H1 (cell line): ENCODE data around the gene ZNF423. TPM values are rescaled to one million over a fixed set of nuclear protein-coding genes. Genes with fewer than 3 reads are reported as not detected.

Experiments
- CTCF ChIA-PET: fragments of 300-600 bp; sonication (Branson Sonifier 250); formaldehyde crosslinking; loops from one replicate; lab custom pipeline; 2021; ENCODE audit not compliant: partially characterized antibody; lab: Charles Lee
- POLR2A ChIA-PET: fragments of 300-600 bp; sonication (Branson Sonifier 250); formaldehyde crosslinking; loops from one replicate; lab custom pipeline; 2021; ENCODE audit warnings: inconsistent platforms; ENCODE audit not compliant: partially characterized antibody; lab: Charles Lee
- DNase-seq, 2 experiments: peaks; one replicate each; pipeline versions ENCODE4 v3.0.0 to v3.0.0-alpha.2; 2010 to 2022; ENCODE audit warnings: low spot score in 2 of 2, low read depth in 1 of 2, mixed read lengths in 1 of 2
- FAIRE-seq: peaks from 2 replicates; lab custom pipeline; 2011; peaks lifted over from hg19 to GRCh38; lab: Jason Lieb, UNC
- H2AFZ ChIP-seq: 2 replicates; pipeline ENCODE4 v1.8.1; 2012; ENCODE audit warnings: low read length, inconsistent platforms
- H2AK5ac ChIP-seq: 2 replicates; pipeline ENCODE4 v1.6.1; 2013; ENCODE audit warnings: low read depth, low read length
- H2BK120ac ChIP-seq: replicated peaks from 2 replicates; pipeline ENCODE3; 2013; ENCODE audit warnings: low read depth, low read length, inconsistent platforms
- H2BK12ac ChIP-seq: 2 replicates; pipeline ENCODE4 v1.6.1; 2013; ENCODE audit warnings: low read depth, low read length
- H2BK15ac ChIP-seq: 2 replicates; pipeline ENCODE4 v1.6.1; 2013; ENCODE audit warnings: low read length
- H2BK20ac ChIP-seq: 2 replicates; pipeline ENCODE4 v1.6.1; 2013; ENCODE audit warnings: low read length
- H2BK5ac ChIP-seq: 2 replicates; pipeline ENCODE4 v1.6.1; 2013; ENCODE audit warnings: low read depth, low read length
- H3K14ac ChIP-seq: 2 replicates; pipeline ENCODE4 v1.6.1; 2013; ENCODE audit warnings: inconsistent platforms; ENCODE audit not compliant: insufficient read length
- H3K18ac ChIP-seq: 2 replicates; pipeline ENCODE4 v1.6.1; 2013; ENCODE audit warnings: low read length; ENCODE audit errors: extremely low read depth
- H3K23ac ChIP-seq: 2 replicates; pipeline ENCODE4 v1.6.1; 2013; ENCODE audit warnings: inconsistent platforms; ENCODE audit not compliant: insufficient read length
- H3K23me2 ChIP-seq: 2 replicates; pipeline ENCODE4 v1.6.1; 2013; ENCODE audit warnings: low read depth, low read length
- H3K27ac ChIP-seq: 2 replicates; pipeline ENCODE4 v1.6.1; 2011; ENCODE audit warnings: low read depth, low read length, inconsistent platforms
- H3K27me3 ChIP-seq, 4 experiments: replicated peaks in 1 of 4; 1 replicate in 1 of 4; 2 replicates in 3 of 4; pipeline versions ENCODE4 v1.6.1 to v1.8.1; 2011 to 2013; ENCODE audit warnings: low read length in 3 of 4, mild to moderate bottlenecking in 3 of 4, inconsistent platforms in 2 of 4, mixed read lengths in 2 of 4, moderate library complexity in 1 of 4; ENCODE audit not compliant: control insufficient read depth in 3 of 4, insufficient read depth in 3 of 4; ENCODE audit errors: extremely low read depth in 1 of 4
- H3K36me3 ChIP-seq, 4 experiments: 2 replicates each; pipeline versions ENCODE4 v1.6.1 to v1.8.1; 2011 to 2013; ENCODE audit warnings: mild to moderate bottlenecking in 4 of 4, low read length in 3 of 4, moderate library complexity in 2 of 4, control low read depth in 1 of 4, inconsistent platforms in 1 of 4; ENCODE audit not compliant: insufficient read depth in 4 of 4, control insufficient read depth in 2 of 4
- H3K4ac ChIP-seq: replicated peaks from 2 replicates; pipeline ENCODE3; 2013; ENCODE audit warnings: low read length, low read depth, mixed read lengths, inconsistent platforms; ENCODE audit not compliant: insufficient read length
- H3K4me1 ChIP-seq, 4 experiments: replicated peaks in 1 of 4; 1 replicate in 1 of 4; 2 replicates in 3 of 4; pipeline versions ENCODE4 v1.6.1 to v1.8.1; 2011 to 2013; ENCODE audit warnings: low read length in 3 of 4, inconsistent platforms in 2 of 4, mixed read lengths in 1 of 4; ENCODE audit not compliant: insufficient read depth in 4 of 4, control insufficient read depth in 3 of 4
- H3K4me2 ChIP-seq, 2 experiments: 2 replicates each; pipeline versions ENCODE4 v1.6.1 to v1.8.1; 2011 to 2013; ENCODE audit warnings: low read depth in 2 of 2, low read length in 2 of 2, control low read depth in 1 of 2, inconsistent platforms in 1 of 2, mild to moderate bottlenecking in 1 of 2; ENCODE audit not compliant: insufficient read depth in 1 of 2
- H3K4me3 ChIP-seq, 4 experiments: fragments of 200-600, 300-600 bp in 1 of 4; sonication (generic), shearing (Covaris generic), sonication (Bioruptor Twin) in 1 of 4; 2 replicates each; pipeline versions ENCODE4 v1.5.1 to v1.8.1; 2011 to 2016; ENCODE audit warnings: low read length in 4 of 4, low read depth in 3 of 4, control low read depth in 2 of 4, inconsistent platforms in 2 of 4, mild to moderate bottlenecking in 2 of 4, mixed read lengths in 1 of 4, moderate library complexity in 1 of 4; ENCODE audit not compliant: insufficient read depth in 2 of 4; ENCODE audit errors: extremely low read depth in 1 of 4
- H3K56ac ChIP-seq: replicated peaks from 2 replicates; pipeline ENCODE3; 2013; ENCODE audit warnings: low read depth, mild to moderate bottlenecking, mixed read lengths, low read length, inconsistent platforms; ENCODE audit not compliant: insufficient read length
- H3K79me1 ChIP-seq: 2 replicates; pipeline ENCODE4 v1.6.1; 2013; ENCODE audit warnings: low read depth, low read length, control low read depth
- H3K79me2 ChIP-seq, 2 experiments: 2 replicates each; pipeline versions ENCODE4 v1.6.1 to v1.8.1; 2012 to 2013; ENCODE audit warnings: low read length in 2 of 2, mild to moderate bottlenecking in 2 of 2, inconsistent platforms in 1 of 2; ENCODE audit not compliant: insufficient read depth in 2 of 2, control insufficient read depth in 1 of 2
- H3K9ac ChIP-seq, 4 experiments: replicated peaks in 1 of 4; 1 replicate in 1 of 4; 2 replicates in 3 of 4; pipeline versions ENCODE4 v1.6.1 to v1.8.1; 2011 to 2013; ENCODE audit warnings: low read depth in 3 of 4, low read length in 3 of 4, control low read depth in 2 of 4, mild to moderate bottlenecking in 2 of 4, moderate library complexity in 2 of 4, inconsistent platforms in 1 of 4; ENCODE audit errors: extremely low read depth in 1 of 4
- H3K9me3 ChIP-seq, 2 experiments: 2 replicates each; pipeline versions ENCODE4 v1.6.1 to v1.8.1; 2012 to 2013; ENCODE audit warnings: mild to moderate bottlenecking in 2 of 2, moderate library complexity in 2 of 2, control low read depth in 1 of 2, inconsistent platforms in 1 of 2, low read depth in 1 of 2, low read length in 1 of 2, mixed read lengths in 1 of 2; ENCODE audit not compliant: insufficient read depth in 2 of 2
- H4K20me1 ChIP-seq, 2 experiments: replicated peaks in 1 of 2; 2 replicates each; pipeline versions ENCODE3 to v1.8.1; 2011 to 2013; ENCODE audit warnings: inconsistent platforms in 2 of 2, low read length in 2 of 2, mild to moderate bottlenecking in 1 of 2; ENCODE audit not compliant: insufficient read depth in 2 of 2, control insufficient read depth in 1 of 2
- H4K5ac ChIP-seq: 2 replicates; pipeline ENCODE4 v1.6.1; 2013; ENCODE audit warnings: low read length, low read depth, mixed read lengths, inconsistent platforms; ENCODE audit not compliant: insufficient read length
- H4K8ac ChIP-seq: 2 replicates; pipeline ENCODE4 v1.8.0; 2013; ENCODE audit warnings: mild to moderate bottlenecking, moderate library complexity, low read length, inconsistent platforms; ENCODE audit not compliant: insufficient read depth; ENCODE audit errors: extremely low read depth
- H4K91ac ChIP-seq: replicated peaks from 2 replicates; pipeline ENCODE3; 2013; ENCODE audit warnings: low read length, mixed read lengths, inconsistent platforms; ENCODE audit not compliant: insufficient read length
- CHD2 ChIP-seq: IDR thresholded peaks from 2 replicates; pipeline ENCODE4 v1.6.1; 2012; ENCODE audit warnings: low read length, improper control_type of control experiment
- HDAC2 ChIP-seq, 2 experiments: fragments of 300-600 bp in 1 of 2; sonication (generic) in 1 of 2; IDR thresholded peaks; 2 replicates each; pipeline ENCODE4 v1.6.1; 2011 to 2012; ENCODE audit warnings: low read depth in 2 of 2, low read length in 2 of 2, mild to moderate bottlenecking in 2 of 2, moderate library complexity in 2 of 2, borderline replicate concordance in 1 of 2, inconsistent platforms in 1 of 2
- NANOG ChIP-seq: IDR thresholded peaks from 2 replicates; pipeline ENCODE4 v1.6.1; 2011; ENCODE audit warnings: low read length, low read depth, mild to moderate bottlenecking, inconsistent platforms; ENCODE audit not compliant: insufficient read depth, poor library complexity, severe bottlenecking
- SAP30 ChIP-seq: fragments of 300-600 bp; sonication (generic); IDR thresholded peaks from 2 replicates; pipeline ENCODE4 v1.7.1; 2012; ENCODE audit warnings: low read length, moderate library complexity, mild to moderate bottlenecking, inconsistent platforms; ENCODE audit not compliant: insufficient read depth, insufficient replicate concordance
- SIX5 ChIP-seq: IDR thresholded peaks from 2 replicates; pipeline ENCODE4 v1.6.1; 2011; ENCODE audit warnings: mild to moderate bottlenecking, low read depth, low read length
- SP1 ChIP-seq: IDR thresholded peaks from 2 replicates; pipeline ENCODE4 v1.6.1; 2011; ENCODE audit warnings: low read depth, low read length
- SP4 ChIP-seq: IDR thresholded peaks from 2 replicates; pipeline ENCODE4 v1.6.1; 2012; ENCODE audit warnings: low read length, inconsistent platforms
- WGBS, 2 experiments: shearing (Covaris generic) in 1 of 2; methylation state at CpG; one replicate each; pipeline versions ENCODE4 v1.1.6 to v1.1.7; 2013 to 2015; ENCODE audit warnings: low lambda C conversion rate in 2 of 2, mixed read lengths in 2 of 2, inconsistent platforms in 1 of 2, low coverage in 1 of 2, missing lambda C conversion rate in 1 of 2; ENCODE audit not compliant: insufficient replicate concordance in 2 of 2, insufficient coverage in 1 of 2, insufficient read length in 1 of 2; ENCODE audit errors: extremely low coverage in 1 of 2, missing lambda C conversion rate in 1 of 2; 5-methylcytosine and 5-hydroxymethylcytosine counted together
- polyA plus RNA-seq, 7 experiments: library from polyadenylated mRNA; depleted of rRNA in 3 of 7; stranded (reverse) in 5 of 7; unstranded in 2 of 7; fragments of >200 nt in 5 of 7; fragments of 200-250 nt in 2 of 7; gene quantifications; 1 replicate in 5 of 7; 2 replicates in 1 of 7; 4 replicates in 1 of 7; pipeline versions ENCODE4 v1.2.1 to v1.2.3, GENCODE V29; 2011 to 2013; ENCODE audit warnings: missing spikeins in 2 of 7, mixed read lengths in 2 of 7
- total RNA-seq: library from RNA; stranded (reverse); fragmentation: NEBNext Ultra II Directional; extraction: Animal tissue kit (Norgen Biotek cat#: 25700); gene quantifications from 2 replicates; pipeline ENCODE4 v1.2.1, GENCODE V29; 2021
- TF ChIP-seq, protein P1 (sequence below): IDR thresholded peaks from 2 replicates; pipeline ENCODE4 v1.6.1; 2012; ENCODE audit warnings: inconsistent platforms
- TF ChIP-seq, protein P2 (sequence below): IDR thresholded peaks from 2 replicates; pipeline ENCODE4 v1.6.1; 2011; ENCODE audit warnings: low read depth, mild to moderate bottlenecking, low read length; ENCODE audit not compliant: insufficient read depth
- TF ChIP-seq, protein P3 (sequence below), 3 experiments: IDR thresholded peaks; 1 replicate in 2 of 3; 2 replicates in 1 of 3; pipeline versions ENCODE4 v1.5.1 to v1.6.1; 2011; ENCODE audit warnings: low read length in 3 of 3, mild to moderate bottlenecking in 3 of 3, inconsistent platforms in 2 of 3, low read depth in 1 of 3, moderate library complexity in 1 of 3; ENCODE audit not compliant: insufficient read depth in 1 of 3; ENCODE audit errors: control extremely low read depth in 1 of 3

Gene ZNF423
- total and polyA plus RNA-seq, 2 of the 8 experiments (the other 6 are each of a cell fraction or from before 2014, with no cell fraction given): 38.2 to 52.3 TPM

DNA sequence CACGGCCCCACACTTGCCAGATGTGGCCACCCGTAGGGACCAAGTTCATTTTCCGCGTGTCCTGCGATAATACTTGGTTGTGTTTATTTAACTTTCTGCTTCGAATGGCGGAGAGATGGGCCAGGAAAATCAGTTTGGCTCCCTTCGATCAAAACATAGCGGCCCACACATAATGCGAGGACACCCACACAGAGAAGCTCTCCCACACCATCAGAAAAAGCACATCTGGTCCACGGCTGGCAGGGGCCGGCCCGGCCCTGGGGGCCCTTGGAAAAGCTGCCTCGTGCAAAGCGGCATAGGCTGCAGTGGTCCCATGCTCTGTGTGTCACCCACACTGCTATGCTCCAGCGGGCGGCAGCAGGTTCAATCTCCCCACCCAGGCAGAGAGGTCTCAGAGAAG, 46.9 kb downstream of the ZNF423 start:
- Histone ChIP-seq H4K91ac (no peak overlapping the region), H2BK20ac (no peak overlapping the region), H3K23me2 (no peaks in the 10 kb centered on the region), H3K56ac (no peak overlapping the region), H3K79me1 (peaks cover 9% of the 10 kb centered on the region), H3K9ac (no peak overlapping the region), H2BK5ac (0 out of 2 replicates have a peak overlapping the region, but pooled peaks have one; percentile 39), H3K27ac (no peak overlapping the region), H3K4ac (no peak overlapping the region), H4K5ac (no peak overlapping the region), H3K18ac (no peak overlapping the region; the same call in 1 of the 2 replicates), H2AFZ (no peak overlapping the region), H3K4me3 (no peak overlapping the region), H4K20me1 (peaks cover 4 to 9% of the 10 kb centered on the region in 2 experiments), H3K14ac (no peak overlapping the region), H3K23ac (no peak overlapping the region), H2AK5ac (no peak overlapping the region), H3K4me2 (no peak overlapping the region), H4K8ac (no peak overlapping the region), H3K27me3 (no peaks in the 10 kb centered on the region), H3K4me1 (peaks cover 3 to 16% (median 9%) of the 10 kb centered on the region in 4 experiments), H3K9me3 (no peaks in the 10 kb centered on the region), H3K79me2 (peaks cover 0 to 55% of the 10 kb centered on the region in 2 experiments; a peak in 2 of 4 replicates), H3K36me3 (0 out of 8 replicates have a peak, but pooled peaks cover 0 to 2% (median 0%) of the 10 kb centered on the region in 4 experiments), H2BK15ac (no peak overlapping the region), H2BK120ac (no peak overlapping the region), H2BK12ac (no peak overlapping the region)
- POLR2A ChIA-PET: no interaction called here
- WGBS, 2 experiments: 89% methylated on average over 12 of the region's 17 CpGs; no CpG with 5 or more reads in 1 of the 2 experiments
- FAIRE-seq: no peak
- DNase-seq: no peak
- CTCF ChIA-PET: interaction anchor here (0.9 kb wide), 1 partner anchor 10 kb away, joined by 3 read pairs; no protein-coding TSS in a partner anchor
- TF ChIP-seq HDAC2 (IDR thresholded peaks at IDR 0.05; ENCODE audit: borderline replicate concordance in 1 of 2, low read depth in 2 of 2, low read length in 2 of 2) (no peak), NANOG (no peak), SP4 (no peak), SP1 (no peak), SAP30 (no peak), SIX5 (no peak), CHD2 (no peak)
- TF ChIP-seq, protein P1, sequence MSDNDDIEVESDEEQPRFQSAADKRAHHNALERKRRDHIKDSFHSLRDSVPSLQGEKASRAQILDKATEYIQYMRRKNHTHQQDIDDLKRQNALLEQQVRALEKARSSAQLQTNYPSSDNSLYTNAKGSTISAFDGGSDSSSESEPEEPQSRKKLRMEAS: no peak
- TF ChIP-seq, protein P2, sequence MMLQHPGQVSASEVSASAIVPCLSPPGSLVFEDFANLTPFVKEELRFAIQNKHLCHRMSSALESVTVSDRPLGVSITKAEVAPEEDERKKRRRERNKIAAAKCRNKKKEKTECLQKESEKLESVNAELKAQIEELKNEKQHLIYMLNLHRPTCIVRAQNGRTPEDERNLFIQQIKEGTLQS: no peak
- TF ChIP-seq, protein P3, sequence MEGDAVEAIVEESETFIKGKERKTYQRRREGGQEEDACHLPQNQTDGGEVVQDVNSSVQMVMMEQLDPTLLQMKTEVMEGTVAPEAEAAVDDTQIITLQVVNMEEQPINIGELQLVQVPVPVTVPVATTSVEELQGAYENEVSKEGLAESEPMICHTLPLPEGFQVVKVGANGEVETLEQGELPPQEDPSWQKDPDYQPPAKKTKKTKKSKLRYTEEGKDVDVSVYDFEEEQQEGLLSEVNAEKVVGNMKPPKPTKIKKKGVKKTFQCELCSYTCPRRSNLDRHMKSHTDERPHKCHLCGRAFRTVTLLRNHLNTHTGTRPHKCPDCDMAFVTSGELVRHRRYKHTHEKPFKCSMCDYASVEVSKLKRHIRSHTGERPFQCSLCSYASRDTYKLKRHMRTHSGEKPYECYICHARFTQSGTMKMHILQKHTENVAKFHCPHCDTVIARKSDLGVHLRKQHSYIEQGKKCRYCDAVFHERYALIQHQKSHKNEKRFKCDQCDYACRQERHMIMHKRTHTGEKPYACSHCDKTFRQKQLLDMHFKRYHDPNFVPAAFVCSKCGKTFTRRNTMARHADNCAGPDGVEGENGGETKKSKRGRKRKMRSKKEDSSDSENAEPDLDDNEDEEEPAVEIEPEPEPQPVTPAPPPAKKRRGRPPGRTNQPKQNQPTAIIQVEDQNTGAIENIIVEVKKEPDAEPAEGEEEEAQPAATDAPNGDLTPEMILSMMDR (IDR thresholded peaks at IDR 0.05; ENCODE audit: control extremely low read depth in 1 of 3, insufficient read depth in 1 of 3, low read depth in 1 of 3, low read length in 3 of 3): no peak
